ENCODE data around the gene ST7.

DNA sequence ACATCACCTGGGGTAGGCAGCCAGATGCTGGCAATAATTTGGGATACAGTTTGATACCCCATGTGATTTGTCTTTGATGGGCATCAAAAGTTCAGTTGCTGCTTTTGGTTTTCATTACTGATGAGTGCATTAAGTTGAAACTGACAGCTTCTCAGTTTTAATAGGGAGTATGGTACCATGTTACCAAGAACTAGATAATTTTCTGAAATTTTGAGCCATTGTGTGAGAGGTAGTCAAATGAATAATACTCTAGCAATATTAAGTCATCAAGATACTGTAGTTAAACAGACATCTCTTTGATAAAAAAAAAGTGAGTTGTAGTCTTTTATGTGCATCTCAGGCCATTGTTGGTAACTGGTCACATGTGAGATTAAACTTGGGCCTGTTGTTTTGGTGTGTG lies 71.5 kb downstream of the ST7 start:
- no peak for TF ChIP-seq ZNF274 (IDR thresholded peaks at IDR 0.05; ENCODE audit: low read depth, low read length)
- no peak for TF ChIP-seq YY1 (IDR thresholded peaks at IDR 0.05; ENCODE audit: insufficient read depth, insufficient read length)
